Osteoblast (primary cell): ENCODE data around the gene UPK2. TPM values are rescaled to one million over a fixed set of nuclear protein-coding genes. Genes with fewer than 3 reads are reported as not detected.

Experiments used
- DNase-seq: peaks from one replicate; pipeline ENCODE4 v3.0.0; 2011; ENCODE audit warnings: low spot score, mixed read lengths; ENCODE audit not compliant: insufficient read length; ENCODE audit errors: missing footprints
- H2AFZ ChIP-seq: 2 replicates; pipeline ENCODE4 v1.6.0; 2011; ENCODE audit warnings: mild to moderate bottlenecking, low read length
- H3K27ac ChIP-seq: 2 replicates; pipeline ENCODE4 v1.5.1; 2011; ENCODE audit warnings: mild to moderate bottlenecking, low read depth, low read length, moderate library complexity
- H3K27me3 ChIP-seq: 2 replicates; pipeline ENCODE4 v1.6.0; 2012; ENCODE audit warnings: mild to moderate bottlenecking, control low read depth, inconsistent platforms, low read length, moderate library complexity; ENCODE audit not compliant: insufficient read depth
- H3K36me3 ChIP-seq: 2 replicates; pipeline ENCODE4 v1.5.1; 2011; ENCODE audit warnings: mild to moderate bottlenecking, low read length, control low read depth, moderate library complexity; ENCODE audit not compliant: insufficient read depth
- H3K4me1 ChIP-seq: 2 replicates; pipeline ENCODE4 v1.5.1; 2011; ENCODE audit warnings: mild to moderate bottlenecking, low read length, control low read depth, moderate library complexity; ENCODE audit not compliant: insufficient read depth
- H3K4me2 ChIP-seq: 2 replicates; pipeline ENCODE4 v1.6.0; 2011; ENCODE audit warnings: mild to moderate bottlenecking, low read length; ENCODE audit not compliant: insufficient read depth
- H3K4me3 ChIP-seq: fragments of 200-600 bp; sonication (generic); 3 replicates; pipeline ENCODE4 v1.5.1; 2012; ENCODE audit warnings: mild to moderate bottlenecking, low read length, inconsistent platforms; ENCODE audit not compliant: insufficient read depth
- H3K79me2 ChIP-seq: 2 replicates; pipeline ENCODE4 v1.6.0; 2012; ENCODE audit warnings: mild to moderate bottlenecking, low read length, control low read depth, inconsistent platforms; ENCODE audit not compliant: insufficient read depth
- H3K9me3 ChIP-seq: 2 replicates; pipeline ENCODE4 v1.5.1; 2011; ENCODE audit warnings: low read depth, low read length, control low read depth
- H4K20me1 ChIP-seq: 2 replicates; pipeline ENCODE4 v1.6.0; 2012; ENCODE audit warnings: mild to moderate bottlenecking, low read length, control low read depth; ENCODE audit not compliant: insufficient read depth
- CTCF ChIP-seq: IDR thresholded peaks from 2 replicates; pipeline ENCODE4 v1.5.1; 2011; ENCODE audit warnings: mild to moderate bottlenecking, low read depth, low read length, moderate library complexity; ENCODE audit errors: extremely low read depth
- total RNA-seq: library from RNA; depleted of rRNA; stranded (reverse); fragments of >200 nt; gene quantifications from 2 replicates; pipeline ENCODE4 v1.2.3, GENCODE V29; 2012

The UPK2 gene
- total RNA-seq, 1 donor = not detected

GRCh38 chr11:118997627-118998387 lies 41.7 kb downstream of the UPK2 start, which contains the start of gene CENATAC:
TSS of gene CENATAC (plus strand) at chr11:118998138. CDS start at chr11:118998198, 60 bp downstream.
- peak within 1 kb of the TSS; percentile 99 for H2AFZ ChIP-seq

DNA sequence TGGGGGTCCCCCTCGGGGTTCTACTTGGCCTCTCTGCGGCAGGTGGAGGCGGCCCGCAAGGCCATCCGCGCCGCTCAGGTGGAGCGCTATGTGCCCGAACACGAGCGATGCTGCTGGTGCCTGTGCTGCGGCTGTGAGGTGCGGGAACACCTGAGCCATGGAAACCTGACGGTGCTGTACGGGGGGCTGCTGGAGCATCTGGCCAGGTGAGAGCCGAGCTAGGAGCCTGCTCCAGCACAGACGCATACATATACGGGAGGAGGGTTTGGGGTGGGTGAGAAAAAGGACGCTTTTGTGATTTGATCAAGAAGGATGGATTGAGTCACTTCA lies 42.3 kb downstream of the UPK2 start:
- Histone ChIP-seq H3K27me3 (no peaks in the 10 kb centered on the region), H3K79me2 (peaks cover 22% of the 10 kb centered on the region), H2AFZ (peak overlapping the region; percentile 99), H4K20me1 (no peaks in the 10 kb centered on the region), H3K36me3 (peaks cover 19% of the 10 kb centered on the region), H3K9me3 (no peaks in the 10 kb centered on the region), H3K4me3 (peak overlapping the region; percentile 90), H3K4me1 (peaks cover 33% of the 10 kb centered on the region), H3K4me2 (peak overlapping the region; percentile 99), H3K27ac (peak overlapping the region; percentile 77)
- no peak for TF ChIP-seq CTCF
- no peak for DNase-seq

More at GRCh38 chr11:118997627-118998387, 41.7 kb downstream of the UPK2 start, which contains the start of gene CENATAC:
- H3K79me2 ChIP-seq = peaks cover 22% of the 10 kb centered on the region
- H3K36me3 ChIP-seq = peaks cover 14% of the 10 kb centered on the region
- H3K4me1 ChIP-seq = peaks cover 33% of the 10 kb centered on the region
- no peak for TF ChIP-seq CTCF
- no peaks in the 10 kb centered on the region for H3K27me3 ChIP-seq
- H4K20me1 ChIP-seq = no peaks in the 10 kb centered on the region
- DNase-seq = peak; percentile 100
- no peaks in the 10 kb centered on the region for H3K9me3 ChIP-seq
- peak within 1 kb of the TSS; percentile 77 for H3K27ac ChIP-seq
- H3K4me3 ChIP-seq = peak within 1 kb of the TSS; percentile 90
- H3K4me2 ChIP-seq = peak within 1 kb of the TSS; percentile 99

GRCh38 chr11:118998822-118999221 lies 42.7 kb downstream of the UPK2 start:
- H3K79me2 ChIP-seq = peaks cover 22% of the 10 kb centered on the region
- peak overlapping the region; percentile 99 for H2AFZ ChIP-seq
- peak overlapping the region; percentile 99 for H3K4me2 ChIP-seq
- peak overlapping the region; percentile 90 for H3K4me3 ChIP-seq
- DNase-seq = peak; percentile 72
- H3K9me3 ChIP-seq = no peaks in the 10 kb centered on the region
- TF ChIP-seq CTCF = no peak
- H4K20me1 ChIP-seq = no peaks in the 10 kb centered on the region
- H3K27ac ChIP-seq = peak overlapping the region; percentile 77
- peaks cover 33% of the 10 kb centered on the region for H3K4me1 ChIP-seq
- H3K36me3 ChIP-seq = peaks cover 20% of the 10 kb centered on the region
- no peaks in the 10 kb centered on the region for H3K27me3 ChIP-seq

- Histone ChIP-seq H3K4me3 (no peak overlapping the region), H4K20me1 (no peaks in the 10 kb centered on the region), H3K9me3 (no peaks in the 10 kb centered on the region), H3K79me2 (peaks cover 22% of the 10 kb centered on the region), H3K27ac (no peak overlapping the region), H3K36me3 (peaks cover 32% of the 10 kb centered on the region), H3K4me1 (peaks cover 33% of the 10 kb centered on the region), H3K27me3 (no peaks in the 10 kb centered on the region), H3K4me2 (no peak overlapping the region), H2AFZ (no peak overlapping the region)
- TF ChIP-seq CTCF = no peak
- no peak for DNase-seq
Measured at GRCh38 chr11:119000906-119001305, 44.8 kb downstream of the UPK2 start.
